Peyer's patch (tissue), 4 donors: ENCODE results near the gene ZNF79.

Source experiments
- CTCF ChIP-seq, 6 experiments: fragments of 450-650 bp in 4 of 6; fragments of 200-600 bp in 2 of 6; sonication (generic) in 1 of 6; IDR thresholded peaks; one replicate each; pipeline ENCODE4 v1.5.1; 2017 to 2019; ENCODE audit warnings: antibody characterized with exemption in 6 of 6, mild to moderate bottlenecking in 3 of 6, moderate library complexity in 1 of 6
- POLR2A ChIP-seq, 2 donors: fragments of 450-650 bp; IDR thresholded peaks; one replicate each; pipeline ENCODE4 v1.5.1; 2017; ENCODE audit warnings: antibody characterized with exemption in 2 of 2, mild to moderate bottlenecking in 2 of 2, moderate library complexity in 2 of 2

- TF ChIP-seq CTCF (IDR thresholded peaks at IDR 0.05) = no peak
- no peak for TF ChIP-seq POLR2A (IDR thresholded peaks at IDR 0.05)
Measured at GRCh38 chr9:127380479-127380878, 43.7 kb upstream of the ZNF79 start.
